HG02852 (cell line): Measurements from ENCODE around the gene CHN2.

Experiments used
- ATAC-seq: cut with Tn5 transposase; IDR thresholded peaks from one replicate; pipeline ENCODE4 v1.9.1; 2021; ENCODE audit warnings: mild to moderate bottlenecking, moderate library complexity; ENCODE audit not compliant: unreplicated experiment

CHN2 gene

GRCh38 chr7:29194594-29195427, at the start of gene CHN2:
CHN2 (plus strand) TSS chr7:29194775.
- ATAC-seq: no peak

- no peak for ATAC-seq
These were observed 49.0 kb upstream of the CHN2 start for GRCh38 chr7:29145553-29146056.

- no peak for ATAC-seq
These were observed 48.4 kb upstream of the CHN2 start, which contains the start of gene CPVL for GRCh38 chr7:29146057-29146706. CPVL (minus strand) TSS chr7:29146537; CDS start chr7:29121061, 25,476 bp downstream.

- ATAC-seq: no peak
These were observed 47.5 kb upstream of the CHN2 start for GRCh38 chr7:29146888-29147609.

- no peak for ATAC-seq
These were observed 46.8 kb upstream of the CHN2 start for GRCh38 chr7:29147821-29148220.

GRCh38 chr7:29149036-29149435, 45.5 kb upstream of the CHN2 start:
- no peak for ATAC-seq

GRCh38 chr7:29150856-29151255, 43.7 kb upstream of the CHN2 start:
- ATAC-seq: no peak

GRCh38 chr7:29154076-29154475, 40.5 kb upstream of the CHN2 start:
- no peak for ATAC-seq

GRCh38 chr7:29156907-29157452, 37.6 kb upstream of the CHN2 start:
- no peak for ATAC-seq

GRCh38 chr7:29158795-29159423, 35.7 kb upstream of the CHN2 start:
- no peak for ATAC-seq

GRCh38 chr7:29160080-29160479, 34.5 kb upstream of the CHN2 start:
- no peak for ATAC-seq

GRCh38 chr7:29161231-29161630, 33.3 kb upstream of the CHN2 start:
- ATAC-seq: no peak

GRCh38 chr7:29162577-29162976, 32.0 kb upstream of the CHN2 start:
- ATAC-seq: no peak

- no peak for ATAC-seq
These were observed 30.7 kb upstream of the CHN2 start for GRCh38 chr7:29163854-29164253.

GRCh38 chr7:29167721-29168120, 26.9 kb upstream of the CHN2 start:
- no peak for ATAC-seq

- no peak for ATAC-seq
These were observed 23.8 kb upstream of the CHN2 start for GRCh38 chr7:29170781-29171180.

- no peak for ATAC-seq
These were observed 21.1 kb upstream of the CHN2 start for GRCh38 chr7:29173458-29173857.

- ATAC-seq: no peak
These were observed 16.5 kb upstream of the CHN2 start for GRCh38 chr7:29177963-29178600.

- no peak for ATAC-seq
These were observed 15.5 kb upstream of the CHN2 start for GRCh38 chr7:29179115-29179514.

GRCh38 chr7:29184599-29184998, 10.0 kb upstream of the CHN2 start:
- no peak for ATAC-seq
